Measurements from ENCODE around the gene ADAM21.

- TF ChIP-seq POLR2AphosphoS5 (IDR thresholded peaks at IDR 0.05) (no peak), TAF1 (IDR thresholded peaks at IDR 0.05; ENCODE audit: low read depth) (no peak), CTCF (IDR thresholded peaks at IDR 0.05; ENCODE audit: poor library complexity, severe bottlenecking) (no peak), SMC3 (conservative IDR thresholded peaks at IDR 0.05; ENCODE audit: poor library complexity) (no peak), REST (IDR thresholded peaks at IDR 0.05; ENCODE audit: borderline replicate concordance) (no peak), EZH2 (IDR thresholded peaks at IDR 0.05; ENCODE audit: borderline replicate concordance, insufficient read depth, low read length, poor library complexity, severe bottlenecking) (no peak)
Observed at GRCh38 chr14:70415788-70416187, 36.2 kb upstream of the ADAM21 start.

Data from neural cell (in vitro differentiated cells).